Lung microvascular endothelial cell (primary cell): Measurements from ENCODE around the gene WEE1. TPM values are rescaled to one million over a fixed set of nuclear protein-coding genes. Genes with fewer than 3 reads are reported as not detected.
"Not testable (repeated sequence)": the region's sequence is repeated elsewhere in the genome, so short reads cannot be mapped to it uniquely, and the experiment has no call there.

Experiments used
- DNase-seq, 2 donors: peaks; one replicate each; pipeline versions ENCODE4 v3.0.0 to v3.0.0-alpha.2; 2010; ENCODE audit warnings: low read depth in 2 of 2
- total RNA-seq: library from RNA; depleted of rRNA; stranded (reverse); fragments of >200 nt; gene quantifications from 2 replicates; pipeline ENCODE4 v1.2.1, GENCODE V29; 2014

The WEE1 gene
- total RNA-seq, 1 donor from 2014 or later: 20.6 TPM

DNA sequence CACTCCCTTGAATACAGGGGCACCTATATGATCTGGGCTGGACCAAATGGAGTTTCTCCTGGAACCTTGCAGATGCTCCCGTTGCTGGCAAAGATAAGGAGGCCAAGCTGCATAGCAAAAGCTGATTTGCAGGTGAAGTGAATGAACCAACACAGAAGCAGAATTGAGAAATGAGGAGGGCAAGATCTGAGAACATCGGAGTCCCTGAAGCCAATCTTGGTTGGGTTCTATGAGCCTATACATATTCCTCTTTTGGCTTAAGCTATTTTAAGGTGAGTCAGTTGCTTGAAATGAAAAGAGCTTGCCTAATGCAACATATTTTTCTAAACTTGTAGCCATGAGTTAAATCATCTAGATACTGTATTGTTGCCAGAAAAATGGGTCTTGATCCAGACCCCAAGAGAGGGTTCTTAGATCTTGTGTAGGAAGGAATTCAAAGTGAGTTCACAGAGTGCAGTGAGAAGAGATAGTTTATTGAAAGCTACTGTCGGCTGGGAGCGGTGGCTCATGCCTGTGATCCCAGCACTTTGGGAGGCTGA, 23.5 kb downstream of the WEE1 start:
- DNase-seq: no peak

- DNase-seq: no peak
These were observed 26.7 kb downstream of the WEE1 start for GRCh38 chr11:9600166-9600565.

GRCh38 chr11:9600644-9601036, 27.2 kb downstream of the WEE1 start:
- no peak for DNase-seq

DNA sequence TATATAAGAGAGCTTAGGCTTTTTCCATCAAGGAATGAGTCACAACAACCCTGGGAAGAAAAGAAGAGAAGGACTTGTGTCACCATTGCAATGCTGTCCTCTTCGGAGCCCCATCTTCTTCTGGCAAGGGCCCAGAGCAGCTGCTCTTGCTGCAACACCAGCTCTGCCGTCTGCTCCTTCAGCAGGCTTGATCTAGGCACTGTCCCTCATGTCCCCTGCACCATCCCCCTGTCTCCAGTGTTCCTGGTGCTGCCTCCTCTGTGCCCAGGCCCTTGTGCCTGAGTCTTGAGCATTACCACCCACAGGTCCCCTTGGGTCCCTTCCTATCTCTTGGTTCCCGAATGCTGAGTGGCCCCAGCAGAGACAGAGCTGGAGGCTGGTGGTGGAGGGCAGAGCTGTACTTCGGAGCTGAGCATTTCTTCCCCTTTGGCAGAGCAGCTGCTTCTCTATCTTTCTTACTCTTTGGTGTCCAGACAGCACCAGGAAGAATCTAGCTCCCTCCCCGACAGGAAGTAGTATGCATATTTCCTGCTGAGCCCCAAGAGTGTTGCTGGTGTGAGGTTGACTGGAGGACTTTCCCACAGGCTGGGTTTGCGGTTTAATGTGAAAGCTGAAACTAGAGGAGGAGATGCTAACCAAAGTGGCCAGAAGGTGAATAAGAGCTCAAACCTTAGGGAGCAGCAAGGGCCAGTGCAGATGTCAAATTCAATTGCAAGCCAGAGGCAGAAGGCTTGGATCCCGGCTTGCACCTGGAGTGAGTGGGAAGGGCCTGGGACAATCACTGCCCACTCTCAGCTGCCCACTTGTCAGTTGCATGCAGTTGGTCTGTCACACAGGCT, 27.8 kb downstream of the WEE1 start:
- DNase-seq: peak in 1 of 2 donors; percentile 28

- no peak for DNase-seq
These were observed 28.4 kb downstream of the WEE1 start for GRCh38 chr11:9601876-9602199.

DNA sequence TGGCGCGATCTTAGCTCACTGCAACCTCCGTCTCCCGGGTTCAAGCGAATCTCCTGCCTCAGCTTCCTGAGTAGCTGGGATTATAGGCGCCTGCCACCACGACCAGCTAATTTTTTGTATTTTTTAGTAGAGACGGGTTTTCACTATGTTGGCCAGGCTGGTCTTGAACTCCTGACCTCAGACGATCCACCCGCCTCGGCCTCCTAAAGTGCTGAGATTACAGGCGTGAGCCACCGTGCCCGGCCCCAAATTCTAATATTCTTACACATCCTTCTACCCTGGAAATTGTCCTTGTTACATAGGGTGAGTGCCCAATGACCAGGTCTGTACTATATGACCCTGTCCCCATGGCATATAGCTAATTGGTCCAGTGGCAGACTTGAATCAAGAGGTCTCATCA, 29.7 kb downstream of the WEE1 start:
- DNase-seq: not testable (repeated sequence)

- DNase-seq: no peak
These were observed 30.7 kb downstream of the WEE1 start for GRCh38 chr11:9604134-9604533.

- no peak for DNase-seq
These were observed 32.3 kb downstream of the WEE1 start for GRCh38 chr11:9605742-9606141.

DNA sequence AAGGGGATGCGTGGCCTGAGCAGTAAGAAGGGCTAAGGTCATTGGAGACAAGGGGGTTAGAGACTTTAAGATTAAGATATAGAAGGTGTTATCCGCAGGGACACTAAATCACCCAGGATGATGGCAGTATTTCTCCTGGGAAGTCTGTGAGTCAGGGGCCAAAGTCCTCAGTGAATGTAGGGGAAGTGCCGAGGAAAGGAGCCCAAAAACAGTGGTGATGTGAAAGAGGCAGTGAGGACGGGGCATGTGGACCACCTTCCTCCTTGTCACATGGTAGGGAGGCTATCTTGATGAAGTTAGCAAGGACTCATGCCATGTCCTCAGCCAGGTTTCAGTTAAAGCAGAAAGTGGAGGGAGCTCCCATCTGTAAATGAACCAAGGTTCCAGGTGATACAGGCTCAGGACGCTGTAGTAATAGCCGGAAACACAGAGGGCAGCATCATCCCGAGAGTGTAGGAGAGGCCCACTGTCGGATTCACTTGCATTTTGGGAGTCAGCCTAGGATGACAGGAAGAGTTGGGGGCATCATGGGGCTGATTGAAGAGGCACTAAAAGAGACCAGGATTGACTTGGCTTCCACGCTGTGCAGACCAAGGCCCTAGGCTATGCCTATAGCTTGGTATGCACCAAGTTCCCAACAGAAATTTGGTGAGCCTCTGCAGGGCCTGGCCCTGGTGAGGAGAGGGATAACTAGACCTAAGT, 33.5 kb downstream of the WEE1 start:
- no peak for DNase-seq

- no peak for DNase-seq
These were observed 34.0 kb downstream of the WEE1 start for GRCh38 chr11:9607511-9607899.

- no peak for DNase-seq
These were observed 35.7 kb downstream of the WEE1 start for GRCh38 chr11:9609002-9609759.

- no peak for DNase-seq
These were observed 36.4 kb downstream of the WEE1 start for GRCh38 chr11:9609841-9610240.

DNA sequence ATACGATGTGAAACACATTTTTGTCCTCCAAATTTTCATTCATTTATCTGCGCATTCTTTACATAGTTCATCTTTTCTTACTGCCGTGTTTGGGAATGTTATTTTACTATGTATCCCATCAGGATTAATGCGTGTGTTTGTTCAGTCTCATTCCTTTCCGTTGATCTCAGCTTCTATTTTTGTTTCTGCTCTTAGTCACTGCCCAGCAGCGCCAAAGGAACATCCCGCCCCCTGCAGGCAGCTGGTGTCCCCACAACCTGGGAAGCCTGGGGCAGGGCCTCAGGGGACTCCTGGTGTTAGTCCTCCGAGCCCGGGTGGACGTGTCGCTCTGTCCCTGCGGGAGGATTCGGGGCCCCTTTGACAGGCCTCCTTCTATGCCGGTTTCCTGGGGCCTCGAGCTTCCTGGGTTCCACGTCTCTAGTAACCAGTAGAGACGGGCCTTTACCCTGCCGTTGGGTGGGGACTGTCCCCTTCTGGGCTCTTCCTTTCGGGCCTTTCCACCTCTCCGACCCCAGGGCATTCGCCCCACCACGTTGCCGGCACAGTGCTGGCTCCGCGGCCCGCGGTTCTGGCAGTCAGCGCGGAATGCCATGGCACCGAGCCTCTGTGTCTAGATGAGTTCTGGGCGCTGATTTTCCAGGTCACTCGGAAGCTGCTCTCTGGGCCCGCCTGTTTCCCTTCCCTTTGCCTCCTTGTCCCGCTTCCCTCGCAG, 39.8 kb downstream of the WEE1 start:
- peak; percentile 97 to 99 for DNase-seq

DNA sequence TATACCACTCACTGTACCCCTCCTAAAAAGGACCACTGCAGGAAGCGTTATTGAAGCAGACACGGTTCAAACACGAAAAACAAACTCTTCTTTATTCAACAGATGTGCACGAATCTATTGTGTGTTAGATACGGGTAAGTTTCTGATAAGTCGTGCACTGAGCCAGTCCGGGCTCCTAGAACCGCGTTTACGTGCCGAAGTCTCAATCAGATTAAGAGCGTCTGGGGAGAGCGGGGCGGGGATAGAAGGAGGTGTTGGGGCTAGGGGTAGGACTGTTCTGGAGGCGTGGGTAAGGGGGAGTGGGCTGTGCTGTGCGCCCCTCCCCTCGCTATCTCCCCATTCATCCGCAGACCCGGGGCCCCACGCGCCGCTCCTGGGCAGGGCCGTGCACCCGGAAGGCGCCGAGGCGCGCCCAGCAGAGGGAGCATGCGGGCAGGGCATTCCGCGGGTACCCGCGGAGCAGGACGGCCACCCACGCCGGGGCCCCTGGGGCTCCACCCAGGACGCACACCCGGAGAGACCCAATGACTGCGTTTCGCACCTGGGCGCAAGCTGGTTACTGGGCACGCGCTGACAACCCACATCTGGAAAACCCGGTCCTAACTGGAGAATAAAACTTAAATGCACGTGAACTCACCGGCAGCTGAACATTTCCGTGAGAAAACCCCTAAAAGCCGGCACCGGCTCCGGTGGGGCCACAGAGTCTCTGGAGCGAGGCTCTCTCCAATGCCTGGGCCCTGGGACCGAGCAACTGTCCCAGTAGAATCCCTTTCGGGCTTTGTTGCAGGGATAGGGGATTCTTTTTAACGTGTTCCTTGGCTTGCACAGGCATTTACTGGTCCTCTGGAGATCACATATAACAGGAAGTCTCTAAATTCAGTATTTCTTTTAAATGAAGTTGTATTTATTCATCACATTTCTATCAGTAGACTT, 40.6 kb downstream of the WEE1 start:
- DNase-seq: peak; percentile 82 to 83

DNA sequence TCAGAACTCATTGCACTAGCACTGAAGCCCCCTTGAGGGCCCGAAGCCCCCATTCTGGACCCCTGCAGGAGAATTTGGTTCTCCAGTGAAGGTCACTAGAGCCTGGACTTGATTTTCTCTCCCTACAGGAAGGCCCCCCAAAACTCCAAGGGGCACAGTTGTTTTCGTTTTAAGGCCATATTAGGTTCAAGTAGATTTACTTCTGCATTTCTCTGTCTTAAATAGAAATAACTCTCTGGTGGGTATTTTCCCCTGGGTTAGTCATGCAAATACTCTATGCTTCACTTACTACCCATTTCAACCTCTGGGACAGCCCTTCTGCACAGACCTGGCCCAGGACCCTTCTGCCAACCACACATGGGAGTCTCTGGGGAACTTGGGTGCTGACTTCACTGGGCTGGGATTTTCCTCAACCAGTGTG, 41.6 kb downstream of the WEE1 start:
- no peak for DNase-seq

GRCh38 chr11:9616042-9616675, 42.7 kb downstream of the WEE1 start:
- no peak for DNase-seq

- no peak for DNase-seq
These were observed 43.4 kb downstream of the WEE1 start for GRCh38 chr11:9616858-9617257.

DNA sequence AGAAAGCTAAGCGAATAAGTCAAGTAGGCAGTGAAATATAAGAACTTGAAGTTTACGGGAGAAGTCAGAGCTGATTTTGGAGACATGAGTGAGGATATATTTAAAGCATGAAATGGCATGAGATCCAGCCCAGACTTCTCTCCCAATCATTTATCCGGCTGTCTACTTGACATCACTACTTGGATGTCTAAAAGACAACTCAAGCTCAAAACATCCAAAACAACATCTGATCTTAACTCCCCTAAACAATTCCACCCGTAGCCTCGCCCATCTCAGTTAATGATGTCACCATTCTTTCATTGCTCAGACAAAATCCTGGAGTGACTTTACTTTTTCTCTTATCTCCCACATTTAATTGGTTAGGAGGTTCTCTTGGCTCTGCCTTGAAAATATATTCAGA, 44.5 kb downstream of the WEE1 start:
- no peak for DNase-seq

GRCh38 chr11:9619004-9619403, 45.5 kb downstream of the WEE1 start:
- DNase-seq: no peak

DNA sequence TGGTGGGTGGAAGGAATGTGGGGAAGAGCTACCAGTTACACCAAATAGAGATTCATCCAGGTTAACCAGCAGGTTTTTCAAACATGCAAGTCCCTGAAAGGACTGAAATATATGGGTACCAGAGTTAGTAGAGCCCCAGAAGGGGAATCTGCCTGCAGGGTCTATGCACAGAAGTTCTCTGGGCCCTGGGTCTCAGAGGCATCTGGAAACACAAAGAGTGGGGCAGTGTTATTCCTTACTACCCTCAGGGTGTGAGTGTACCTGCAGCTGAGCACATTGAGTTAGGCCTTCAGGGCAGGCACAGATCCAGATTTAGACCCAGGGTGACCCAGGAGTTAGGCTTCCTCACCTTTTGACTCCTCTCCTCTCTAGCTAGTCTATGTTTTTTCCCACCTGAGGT, 46.5 kb downstream of the WEE1 start:
- DNase-seq: no peak
